GM12892 (cell line): Measurements from ENCODE around the gene CFAP61.

Experiments used
- POLR2A ChIP-seq: IDR thresholded peaks from 2 replicates; pipeline ENCODE4 v1.6.1; 2011; ENCODE audit warnings: low read depth, low read length, control low read depth
- POLR2AphosphoS5 ChIP-seq: IDR thresholded peaks from 2 replicates; pipeline ENCODE4 v1.6.1; 2011; ENCODE audit warnings: low read depth, low read length, control low read depth
- TAF1 ChIP-seq: IDR thresholded peaks from 2 replicates; pipeline ENCODE4 v1.6.1; 2011; ENCODE audit warnings: low read depth, mild to moderate bottlenecking, control low read depth, low read length, borderline replicate concordance

GRCh38 chr20:20210943-20211273 is 158.6 kb downstream of the CFAP61 start:
- no peak for TF ChIP-seq POLR2A
- TF ChIP-seq POLR2AphosphoS5, result no peak
- no peak for TF ChIP-seq TAF1
